DMS53 (cell line): ENCODE results near the gene CDC42EP5.

Experiments
- DNase-seq: peaks from one replicate; lab custom pipeline; 2025; lab: John Stamatoyannopoulos, UW

CDC42EP5 gene

DNA sequence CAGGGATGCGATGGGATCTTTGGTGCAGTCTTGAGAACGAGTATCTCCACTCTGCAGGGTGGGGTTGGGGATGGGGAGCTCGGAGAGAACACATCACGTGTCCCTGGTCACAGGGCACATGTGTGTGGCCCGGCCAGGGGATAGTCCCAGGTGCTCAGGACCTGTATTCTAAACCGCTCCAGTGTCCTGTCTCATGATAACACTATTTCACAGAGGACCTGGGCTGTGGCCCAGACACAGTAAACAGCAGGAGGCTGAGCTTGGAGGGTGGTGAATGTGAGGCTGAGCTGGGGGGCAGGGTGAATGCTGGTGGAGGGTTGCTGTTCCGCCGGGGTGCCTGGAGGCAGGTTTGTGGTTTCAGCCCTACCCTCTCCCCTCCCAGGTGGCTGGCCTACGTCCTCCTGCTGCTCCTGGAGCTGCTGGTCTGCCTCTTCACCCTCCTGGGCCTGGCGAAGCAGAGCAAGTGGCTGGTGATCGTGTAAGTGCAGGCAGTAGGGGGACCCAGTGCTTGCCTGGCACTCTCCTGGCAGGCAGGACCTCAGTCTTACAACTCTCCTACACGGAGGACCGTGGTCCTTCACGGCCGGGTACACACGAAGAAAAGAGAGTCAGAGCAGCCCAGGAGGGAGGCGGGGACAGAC lies 46.7 kb downstream of the CDC42EP5 start:
- DNase-seq: no peak

DNA sequence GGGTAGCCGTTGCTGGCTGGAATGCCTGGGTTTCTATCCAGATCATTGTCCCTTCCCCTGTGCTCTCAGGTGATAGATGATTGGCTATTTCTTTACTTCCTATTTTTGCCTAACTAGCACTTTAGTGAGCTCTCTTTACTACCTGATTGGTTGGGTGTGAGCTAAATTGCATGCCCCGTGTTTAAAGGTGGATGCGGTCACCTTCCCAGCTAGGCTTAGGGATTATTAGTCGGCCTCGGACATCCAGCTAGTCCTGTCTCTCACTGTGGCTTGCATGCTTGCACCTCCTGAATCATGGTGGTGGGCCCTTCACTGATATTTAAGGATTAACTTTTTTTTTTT lies 47.7 kb downstream of the CDC42EP5 start:
- no peak for DNase-seq

DNA sequence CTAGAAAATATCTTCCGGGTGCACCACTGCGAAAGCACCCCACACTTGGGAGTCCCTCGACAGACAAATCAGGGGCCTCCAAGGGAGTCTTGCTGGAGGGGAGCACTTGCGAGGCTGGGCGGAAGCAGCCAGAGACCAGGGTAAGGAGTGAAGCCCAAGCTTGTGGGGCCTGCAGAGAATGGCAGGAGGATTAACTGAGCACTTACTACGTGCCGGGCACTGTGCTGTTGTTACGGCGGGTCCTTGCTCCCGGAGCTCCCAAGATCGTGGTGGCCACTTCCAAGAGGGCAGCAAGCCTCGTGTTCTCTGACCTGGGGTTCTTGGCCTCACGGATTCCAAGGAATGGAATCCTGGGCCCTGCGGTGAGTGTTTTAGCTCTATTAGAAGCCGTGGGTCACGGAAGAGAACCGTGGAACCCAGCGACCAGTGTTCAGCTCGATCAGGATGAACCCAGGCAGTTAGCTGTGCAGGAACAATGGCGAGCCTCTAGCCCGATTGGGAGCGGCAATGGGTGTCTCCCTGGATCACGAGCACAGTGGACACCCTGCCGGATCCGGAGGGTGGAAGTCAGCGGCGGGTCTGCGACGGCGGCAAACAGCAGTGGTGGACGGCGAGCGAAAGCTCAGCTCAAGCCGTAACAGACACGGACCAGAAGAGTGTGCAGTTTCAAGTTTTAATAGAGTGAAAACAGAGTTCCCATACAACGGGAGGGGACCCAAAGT lies 48.3 kb downstream of the CDC42EP5 start:
- no peak for DNase-seq

DNA sequence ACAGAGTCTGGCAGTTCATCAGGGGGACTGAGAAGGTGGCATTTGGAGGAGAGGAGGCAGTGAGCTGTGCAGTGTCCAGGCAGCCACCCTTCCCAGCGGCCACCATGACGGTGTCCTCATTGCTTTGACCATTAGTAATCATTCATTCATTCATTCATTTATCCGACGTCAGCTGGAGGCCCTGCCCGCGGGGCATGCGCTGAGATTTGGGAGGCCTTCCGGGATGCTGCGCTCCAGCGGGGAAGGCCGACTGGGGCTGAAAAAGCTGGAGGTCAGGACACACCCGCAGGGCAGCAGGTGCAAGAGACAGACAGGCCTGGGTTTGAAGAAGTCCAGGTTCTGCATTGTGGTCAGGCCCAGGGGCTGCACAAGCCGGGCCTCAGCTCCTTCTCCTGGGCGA lies 48.9 kb downstream of the CDC42EP5 start:
- DNase-seq: no peak

DNA sequence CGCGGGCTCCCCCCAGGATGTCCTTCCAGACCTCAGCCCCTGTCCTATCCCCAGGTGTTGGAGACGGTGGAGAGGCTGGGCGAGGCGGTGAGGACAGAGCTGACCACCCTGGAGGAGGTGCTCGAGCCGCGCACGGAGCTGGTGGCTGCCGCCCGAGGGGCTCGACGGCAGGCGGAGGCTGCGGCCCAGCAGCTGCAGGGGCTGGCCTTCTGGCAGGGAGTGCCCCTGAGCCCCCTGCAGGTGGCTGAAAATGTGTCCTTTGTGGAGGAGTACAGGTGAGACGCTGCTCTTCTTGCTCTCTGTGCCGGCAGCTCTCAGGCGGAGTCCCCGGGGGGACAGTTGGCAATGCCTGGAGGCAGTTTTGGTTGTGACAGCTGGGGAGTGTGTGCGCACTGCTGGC lies 51.0 kb downstream of the CDC42EP5 start:
- no peak for DNase-seq

DNA sequence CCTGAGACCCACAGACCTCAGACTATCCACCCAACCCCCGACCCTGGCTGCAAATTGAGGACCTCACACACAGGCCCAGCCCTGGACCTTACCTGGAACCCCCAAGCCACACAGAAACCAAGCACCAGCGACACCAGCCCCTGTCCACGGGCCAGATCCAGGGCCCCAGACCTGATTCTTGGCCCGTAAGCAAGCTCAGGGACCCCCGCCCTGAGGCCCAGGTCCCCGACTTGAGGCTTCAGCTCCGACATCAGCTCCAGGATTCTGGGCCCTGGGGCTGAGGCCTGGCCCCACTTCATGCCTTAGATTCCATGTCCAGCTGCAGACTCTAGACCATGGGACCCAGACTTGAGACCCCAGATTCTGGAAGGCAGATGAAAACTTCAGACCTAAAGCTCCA lies 51.6 kb downstream of the CDC42EP5 start:
- DNase-seq: no peak

DNA sequence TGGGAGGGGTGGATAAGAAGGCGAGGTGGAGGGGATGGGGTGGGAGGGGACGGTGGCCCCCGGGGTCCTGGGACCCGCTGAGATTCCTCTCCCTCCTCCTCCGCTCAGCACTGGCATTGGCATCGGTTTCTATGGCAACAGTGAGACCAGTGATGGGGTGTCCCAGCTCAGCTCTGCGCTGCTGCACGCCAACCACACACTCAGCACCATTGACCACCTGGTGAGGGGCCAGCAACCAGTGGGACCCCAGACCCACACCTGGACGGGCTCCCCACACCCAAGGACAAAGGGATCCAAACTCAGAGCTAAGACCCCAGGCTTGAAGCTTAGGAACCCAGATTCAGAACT lies 52.0 kb downstream of the CDC42EP5 start:
- DNase-seq: no peak

DNA sequence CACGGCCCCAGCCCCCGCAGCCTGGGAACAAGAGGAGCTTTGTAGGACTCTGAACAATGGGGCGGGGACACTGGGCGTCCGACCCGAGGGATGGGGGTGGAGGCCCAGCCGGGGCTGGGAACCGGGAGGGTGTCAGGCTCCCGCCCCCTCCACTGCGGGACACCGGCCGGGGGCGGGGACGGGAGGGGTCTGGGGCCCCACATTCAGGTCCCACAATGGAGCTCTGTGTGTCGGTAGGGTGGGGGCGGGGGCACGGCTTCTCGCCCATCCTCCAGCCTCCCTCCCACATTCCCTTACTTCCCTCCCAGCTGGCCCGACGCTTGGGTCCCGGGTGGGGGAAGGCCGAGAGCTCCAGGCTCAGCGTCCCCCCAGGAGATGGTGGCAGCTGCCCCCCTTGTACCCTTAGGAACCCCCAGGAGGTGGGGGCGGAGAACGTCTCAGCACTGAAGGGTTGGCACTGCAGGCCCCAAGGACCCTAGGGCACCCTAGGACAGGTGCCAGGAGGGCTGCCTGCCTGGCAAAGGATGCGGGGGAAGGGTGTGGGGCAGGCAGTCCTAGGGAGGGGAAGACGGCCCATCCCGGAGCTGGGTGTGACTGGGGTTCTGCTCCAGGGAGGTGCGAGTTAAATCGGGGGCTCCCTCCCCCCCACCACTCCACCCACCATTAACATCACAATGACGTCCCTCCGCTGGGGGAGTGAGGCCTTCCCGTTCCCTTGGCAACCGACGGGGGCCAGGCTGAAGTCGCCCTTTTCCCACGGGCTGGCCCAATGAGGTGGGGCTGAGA lies 52.5 kb downstream of the CDC42EP5 start:
- no peak for DNase-seq

DNA sequence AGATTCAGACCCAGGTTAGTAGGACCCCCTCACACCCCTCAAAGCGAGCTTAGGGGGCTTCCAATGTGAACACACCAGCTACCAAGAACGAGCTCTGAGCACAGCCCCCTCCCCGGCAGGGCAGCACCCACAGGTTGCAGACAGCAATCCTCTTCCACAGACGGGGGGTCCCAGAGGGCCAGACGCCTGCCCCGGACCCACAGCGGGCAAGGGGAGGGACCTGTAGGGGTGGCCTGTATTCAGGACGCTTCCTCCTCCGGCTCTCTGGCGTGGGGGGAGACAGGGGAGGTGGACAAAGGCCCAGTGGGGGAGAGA lies 53.1 kb downstream of the CDC42EP5 start:
- no peak for DNase-seq

DNA sequence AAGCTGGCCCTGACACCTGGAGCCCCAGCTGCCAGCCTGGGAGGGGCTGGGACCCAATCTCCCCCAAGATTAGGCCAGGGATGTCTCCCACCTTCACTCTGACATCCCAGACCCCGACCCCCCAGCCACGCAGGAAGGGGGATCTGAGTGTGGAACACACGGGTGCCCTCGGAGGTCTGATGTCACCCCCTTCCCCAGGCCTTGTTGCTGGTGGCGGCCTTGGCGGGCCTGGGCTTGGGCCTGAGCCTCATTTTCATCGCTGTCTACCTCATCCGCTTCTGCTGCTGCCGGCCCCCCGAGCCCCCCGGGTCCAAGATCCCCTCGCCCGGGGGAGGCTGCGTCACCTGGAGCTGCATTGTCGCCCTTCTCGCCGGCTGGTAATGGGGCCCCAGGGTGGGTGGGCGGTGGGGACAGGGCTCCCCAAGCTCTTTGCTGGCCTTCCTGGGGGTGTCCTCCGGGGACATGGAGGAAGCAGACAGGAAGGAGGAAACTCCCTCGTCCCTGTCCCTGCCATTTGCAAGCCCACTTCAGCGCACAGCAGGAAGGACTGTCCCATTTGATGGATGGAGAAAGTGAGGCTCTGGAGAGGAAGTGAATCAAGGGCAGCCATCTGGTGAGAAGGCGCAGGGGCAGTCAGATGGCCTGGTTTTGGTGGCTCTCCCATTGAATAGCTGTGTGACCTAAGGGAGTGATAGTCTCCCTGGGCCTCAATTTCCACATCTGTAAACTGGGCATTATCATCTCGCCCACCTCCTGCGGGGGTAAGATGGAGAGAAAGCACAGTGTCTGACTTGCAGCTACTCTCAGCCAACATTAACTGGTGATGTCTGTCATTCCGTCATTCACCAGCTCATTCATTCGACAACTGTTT lies 53.9 kb downstream of the CDC42EP5 start:
- DNase-seq: no peak

DNA sequence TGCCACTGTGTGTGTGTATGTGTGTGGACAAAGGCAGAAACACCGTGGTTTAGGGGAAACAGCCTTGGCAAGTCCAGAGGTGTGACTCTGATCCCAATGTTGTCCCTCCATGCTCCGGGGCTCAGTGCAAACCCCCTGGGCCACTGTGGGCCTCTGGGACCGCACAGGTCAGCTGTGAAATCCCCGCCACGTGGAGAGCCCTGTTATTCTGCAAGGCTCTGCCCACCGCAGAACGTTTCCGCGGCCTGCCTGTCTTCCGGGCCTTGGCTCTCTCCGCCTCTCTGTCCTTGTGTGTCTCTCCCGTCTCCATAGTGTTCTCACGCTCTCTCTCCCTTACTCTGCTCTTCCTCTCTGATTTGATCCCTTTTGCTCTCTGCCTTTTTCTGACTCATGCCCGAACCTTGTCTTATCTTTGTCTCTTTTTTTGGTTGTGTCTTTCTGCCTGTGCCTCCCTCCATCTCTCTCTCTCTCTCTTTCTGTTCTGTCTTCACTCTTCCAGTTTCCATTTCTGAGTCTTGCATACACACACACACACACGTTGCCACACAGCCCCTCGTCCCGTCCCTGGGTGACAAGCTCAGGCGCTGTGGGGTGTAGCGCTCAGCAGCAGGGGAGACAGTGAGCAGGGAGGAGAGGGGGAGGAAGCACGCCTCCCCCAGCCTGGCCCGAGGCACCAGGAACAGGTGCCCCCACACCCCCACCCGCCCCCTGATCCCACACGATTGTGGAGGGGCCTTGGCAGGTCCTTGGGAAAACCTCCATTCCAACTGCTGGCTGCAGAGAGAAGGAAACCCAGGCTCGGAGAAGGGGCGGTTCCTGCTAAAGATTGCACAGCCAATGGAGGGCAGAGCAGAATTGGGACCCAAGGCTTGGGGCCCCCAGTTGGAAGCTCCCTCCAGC lies 54.8 kb downstream of the CDC42EP5 start:
- DNase-seq: no peak

DNA sequence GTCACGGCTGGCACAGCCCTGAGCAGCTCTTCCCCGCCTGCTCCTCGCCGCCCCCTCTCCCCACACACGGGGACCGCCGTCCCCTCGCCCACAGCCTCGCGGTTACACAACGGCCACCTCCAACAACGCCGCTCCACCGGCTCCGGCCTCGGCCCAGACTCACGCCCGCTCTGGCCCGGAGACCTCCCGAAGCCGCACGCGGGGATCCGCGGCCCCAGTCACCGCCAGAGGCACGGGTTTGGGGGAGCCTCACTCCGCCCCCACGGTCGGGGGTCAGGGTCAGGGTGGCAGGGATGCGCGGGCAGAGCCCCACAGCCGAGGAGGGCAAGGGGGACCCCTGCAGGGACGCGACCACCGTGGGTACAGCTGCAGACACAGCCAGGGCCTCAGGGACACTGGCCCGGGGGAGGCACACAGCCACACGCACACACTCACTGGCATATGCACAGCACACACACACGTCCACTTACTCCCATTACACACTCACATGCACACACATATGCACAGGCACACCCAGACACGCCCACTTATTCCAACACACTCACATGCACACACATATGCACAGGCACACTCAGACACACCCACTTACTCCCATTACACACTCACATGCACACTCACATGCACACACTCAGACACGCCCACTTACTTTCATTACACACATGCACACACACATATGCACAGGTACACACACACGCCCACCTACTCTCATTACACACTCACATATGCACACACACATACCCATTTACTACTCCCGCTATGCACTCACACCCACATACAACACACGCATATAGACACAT lies 56.2 kb downstream of the CDC42EP5 start:
- no peak for DNase-seq

DNA sequence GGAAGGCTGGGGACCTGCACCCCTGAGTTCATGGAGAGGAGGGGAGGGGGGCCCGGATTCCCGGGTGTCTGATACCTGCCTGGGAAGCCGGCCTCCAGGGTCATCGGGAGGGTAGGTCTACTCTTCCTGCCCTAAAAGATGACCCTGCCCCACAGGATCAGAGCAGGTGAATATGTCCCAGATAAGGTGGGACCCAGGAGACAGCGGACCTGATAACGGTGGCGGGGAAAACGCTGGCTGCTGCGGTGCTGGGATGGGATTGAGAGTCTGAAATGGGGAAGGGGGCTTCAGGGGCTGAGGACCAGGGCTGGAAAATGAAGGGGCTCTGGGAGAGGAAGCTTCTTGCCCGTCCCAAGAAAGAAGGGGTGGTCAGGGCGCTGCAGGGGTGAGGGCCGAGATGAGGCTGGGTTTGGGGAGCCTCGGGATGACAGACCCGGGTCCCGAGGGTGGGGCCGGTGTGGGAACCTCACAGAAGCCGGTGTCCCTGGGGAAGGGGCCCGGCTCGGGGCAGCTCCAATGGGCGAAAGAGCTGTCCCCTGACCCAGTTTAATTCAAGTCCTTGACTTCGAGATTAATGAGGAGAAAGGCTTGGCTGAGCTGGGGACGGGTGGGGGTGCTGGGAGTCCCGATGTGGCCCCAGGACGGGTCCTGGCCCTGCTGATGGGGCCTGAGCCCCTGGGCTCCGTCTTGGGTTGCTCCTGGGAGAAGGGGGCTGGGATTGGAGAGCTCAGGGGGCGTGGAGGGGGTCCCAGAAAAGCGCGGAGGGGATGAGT lies 57.0 kb downstream of the CDC42EP5 start:
- DNase-seq: no peak

DNA sequence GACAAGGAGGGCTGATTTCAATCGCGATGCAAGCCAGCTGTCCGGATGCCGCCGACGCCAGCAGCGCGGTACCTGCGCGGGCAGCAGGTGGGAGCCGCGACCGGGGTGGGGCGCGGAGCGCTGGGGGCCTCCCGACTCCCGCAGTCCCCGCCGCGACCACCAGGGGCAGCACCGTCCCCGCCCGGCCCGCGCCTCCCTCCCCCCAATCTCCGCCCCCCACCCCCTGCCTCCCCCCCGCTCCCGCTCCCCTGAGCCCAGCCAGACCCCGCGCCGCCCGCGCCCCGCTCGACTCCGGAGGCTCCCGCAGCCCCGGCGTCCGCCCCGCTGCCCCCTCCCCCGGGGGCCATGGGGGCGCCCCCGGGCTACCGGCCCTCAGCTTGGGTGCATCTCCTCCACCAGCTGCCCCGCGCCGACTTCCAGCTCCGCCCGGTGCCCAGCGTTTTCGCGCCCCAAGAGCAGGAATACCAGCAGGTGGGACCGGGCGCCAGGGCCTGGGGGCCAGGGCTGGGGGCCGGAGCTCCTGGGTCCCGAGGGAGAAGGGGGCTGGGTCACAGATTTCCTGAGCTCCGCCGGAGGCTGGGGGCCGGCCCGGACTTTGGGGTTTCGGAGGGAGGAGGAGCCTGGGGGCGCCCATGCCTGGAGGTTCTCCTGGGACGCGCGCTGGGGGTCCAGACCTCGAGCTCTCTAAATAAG lies 57.7 kb downstream of the CDC42EP5 start, which contains the start of gene TTYH1:
TSS of gene TTYH1 (plus strand) at position 257 of the 693 bp plus-strand sequence. CDS start at position 346, 89 bp downstream.
- no peak for DNase-seq
